AG04450 (cell line): ENCODE data around the gene POMP. TPM values are rescaled to one million over a fixed set of nuclear protein-coding genes. Genes with fewer than 3 reads are reported as not detected.

Source experiments
- CTCF ChIA-PET: fragments of 300-600, 350-600 bp; formaldehyde crosslinking; extraction: SDS; loops from one replicate; lab custom pipeline; 2022; ENCODE audit warnings: antibody characterized with exemption, inconsistent platforms; lab: Charles Lee
- POLR2A ChIA-PET: fragments of 350-600 bp; formaldehyde crosslinking; extraction: SDS; loops from one replicate; lab custom pipeline; 2021; ENCODE audit warnings: antibody characterized with exemption, inconsistent platforms; lab: Yijun Ruan, JAX
- DNase-seq: peaks from one replicate; pipeline ENCODE4 v3.0.0-alpha.2; 2011; ENCODE audit warnings: low read depth, low spot score
- H3K27ac ChIP-seq: one replicate; pipeline ENCODE4 v1.5.1; 2012; ENCODE audit warnings: low read depth, low read length, control low read depth
- H3K27me3 ChIP-seq: one replicate; pipeline ENCODE4 v1.6.0; 2012; ENCODE audit warnings: low read length; ENCODE audit not compliant: control insufficient read depth, insufficient read depth
- H3K4me3 ChIP-seq: 2 replicates; pipeline ENCODE4 v1.5.1; 2011; ENCODE audit warnings: mild to moderate bottlenecking, low read depth, low read length, control low read depth
- H3K9me3 ChIP-seq: 2 replicates; pipeline ENCODE4 v1.5.1; 2012; ENCODE audit warnings: low read length; ENCODE audit not compliant: control insufficient read depth, insufficient read depth
- CTCF ChIP-seq: IDR thresholded peaks from 2 replicates; pipeline ENCODE4 v1.5.1; 2011; ENCODE audit warnings: low read depth, low read length, control low read depth, inconsistent platforms
- polyA plus RNA-seq: library from polyadenylated mRNA; depleted of rRNA; stranded (reverse); fragments of >200 nt; gene quantifications from 2 replicates; pipeline ENCODE4 v1.2.3, GENCODE V29; 2011

POMP gene
- polyA plus RNA-seq, 1 experiment: 117 TPM

- ChIA-PET POLR2A (no interaction called here), CTCF (interaction anchor here (0.7 to 2.5 kb wide), 8 partner anchors 10 to 503 kb away, joined by 3 to 29 read pairs (median 3); no protein-coding TSS in a partner anchor)
- no peak for TF ChIP-seq CTCF
- no peak overlapping the region for H3K4me3 ChIP-seq
- DNase-seq: no peak
- H3K27me3 ChIP-seq: no peaks in the 10 kb centered on the region
- no peaks in the 10 kb centered on the region for H3K9me3 ChIP-seq
- H3K27ac ChIP-seq: no peak overlapping the region
Observed at GRCh38 chr13:28636069-28636468, 22.9 kb upstream of the POMP start.

GRCh38 chr13:28636677-28637317 lies 22.1 kb upstream of the POMP start:
- TF ChIP-seq CTCF: peak; percentile 98
- ChIA-PET CTCF (interaction anchor here (0.6 to 2.5 kb wide), 12 partner anchors 11 to 504 kb away, joined by 3 to 29 read pairs (median 4); no protein-coding TSS in a partner anchor), POLR2A (no interaction called here)
- Histone ChIP-seq H3K27ac (no peak overlapping the region), H3K27me3 (no peaks in the 10 kb centered on the region), H3K9me3 (no peaks in the 10 kb centered on the region), H3K4me3 (no peak overlapping the region)
- peak; percentile 50 for DNase-seq

GRCh38 chr13:28637714-28638355 lies 21.1 kb upstream of the POMP start:
- Histone ChIP-seq H3K4me3 (no peak overlapping the region), H3K9me3 (no peaks in the 10 kb centered on the region), H3K27ac (no peak overlapping the region), H3K27me3 (no peaks in the 10 kb centered on the region)
- TF ChIP-seq CTCF: no peak
- POLR2A ChIA-PET: no interaction called here
- DNase-seq: no peak
- CTCF ChIA-PET: interaction anchor here (0.6 to 2.5 kb wide), 9 partner anchors 24 to 583 kb away, joined by 3 to 29 read pairs (median 5); no protein-coding TSS in a partner anchor

GRCh38 chr13:28638756-28639155 lies 20.2 kb upstream of the POMP start:
- no peak for TF ChIP-seq CTCF
- H3K9me3 ChIP-seq: no peaks in the 10 kb centered on the region
- no peak overlapping the region for H3K4me3 ChIP-seq
- ChIA-PET POLR2A (no interaction called here), CTCF (interaction anchor here (1.7 kb wide), 1 partner anchor 315 kb away, joined by 11 read pairs; no protein-coding TSS in a partner anchor)
- no peak for DNase-seq
- H3K27me3 ChIP-seq: no peaks in the 10 kb centered on the region
- H3K27ac ChIP-seq: no peak overlapping the region
